Stimulated activated CD8-positive, alpha-beta memory T cell treated with anti-CD3 and anti-CD28 coated beads, Interleukin-7, amount 100 ng/mL, for 1 hour (primary cell): ENCODE results near the gene DEFB113.
"Not testable (repeated sequence)": the region's sequence is repeated elsewhere in the genome, so short reads cannot be mapped to it uniquely, and the experiment has no call there.

Source experiments
- DNase-seq, 2 donors: peaks; one replicate each; pipeline ENCODE4 v3.0.0-alpha.2; 2020; ENCODE audit warnings: low read depth in 2 of 2

The DEFB113 gene, protein sequence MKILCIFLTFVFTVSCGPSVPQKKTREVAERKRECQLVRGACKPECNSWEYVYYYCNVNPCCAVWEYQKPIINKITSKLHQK

DNA sequence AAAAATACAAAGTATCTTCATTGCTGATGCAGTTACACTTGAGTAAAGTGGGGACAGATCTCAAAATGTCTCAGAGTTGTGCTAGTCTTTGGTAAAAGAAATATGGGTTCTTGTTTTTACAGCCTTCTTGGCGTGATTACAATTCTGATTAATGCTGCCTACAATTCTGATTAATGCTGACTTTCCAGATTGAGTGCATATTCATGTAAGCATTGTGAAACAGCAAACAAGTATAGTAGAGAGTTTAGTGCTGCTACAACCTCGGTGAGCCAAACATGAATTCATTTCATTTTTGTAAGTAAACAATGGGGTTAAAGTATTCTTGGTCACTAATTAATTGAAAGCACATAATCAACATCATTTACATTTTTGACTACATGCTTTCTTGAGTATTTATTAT lies at the start of gene DEFB113:
Gene DEFB113, minus strand, starts transcription at position 21 of the 400 bp plus-strand sequence. Its CDS starts 0 bp downstream, at position 21.
- DNase-seq = no peak

DNA sequence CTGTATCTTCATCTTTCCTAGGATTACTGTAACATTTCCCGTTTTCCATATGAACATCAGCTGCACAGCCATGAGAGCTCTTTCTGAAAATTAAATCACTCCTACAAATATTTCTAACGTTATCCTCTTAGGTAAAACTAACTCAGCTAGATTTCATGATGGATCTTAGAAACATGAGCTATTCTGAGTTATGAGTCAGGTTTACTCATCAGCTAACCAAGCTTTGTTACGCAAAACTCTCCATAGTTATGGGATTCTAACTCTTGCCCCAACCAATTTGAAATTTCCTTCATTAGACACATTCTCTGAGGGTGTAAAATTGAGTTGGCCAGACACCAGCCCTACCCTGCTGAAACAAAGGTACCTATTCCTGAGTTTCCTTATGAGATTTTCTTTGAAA lies 38.4 kb upstream of the DEFB113 start:
- DNase-seq = no peak

DNA sequence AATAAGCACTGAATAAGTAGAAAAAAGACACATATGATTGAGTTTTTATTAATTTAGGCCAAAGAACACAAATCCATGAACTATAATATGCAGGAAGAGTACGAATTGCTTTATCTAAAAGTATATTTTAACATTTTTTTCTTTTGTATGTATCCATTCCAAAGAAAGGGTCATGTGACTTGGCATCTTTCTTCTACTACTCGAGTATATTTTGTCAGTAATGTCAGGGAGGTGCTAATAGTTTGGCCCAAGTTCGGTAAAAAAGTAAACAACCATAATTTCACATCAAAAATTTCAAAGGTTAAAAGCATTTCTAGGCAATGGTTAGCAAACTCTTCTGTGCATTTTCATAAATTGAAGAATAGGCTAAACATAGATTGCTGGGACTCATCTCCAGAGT lies 33.7 kb upstream of the DEFB113 start:
- no peak for DNase-seq

DNA sequence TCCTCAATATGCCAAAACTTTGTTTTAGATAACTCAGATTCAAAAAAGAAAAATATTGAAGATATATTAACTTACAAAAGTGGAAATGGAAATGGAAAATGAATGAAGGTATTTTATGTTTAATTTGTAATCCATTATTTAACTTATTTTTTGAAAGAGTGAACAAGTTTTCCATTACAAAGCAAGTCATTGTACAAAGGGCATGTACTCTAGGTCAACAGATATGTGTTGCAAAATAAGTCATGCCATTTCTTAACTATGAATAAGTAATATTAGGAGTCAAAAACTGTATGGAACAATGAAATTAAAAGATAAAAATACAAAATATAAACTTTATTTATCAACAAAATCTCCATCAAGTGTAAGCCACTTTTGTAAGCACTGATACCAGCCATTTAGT lies 25.9 kb upstream of the DEFB113 start:
- no peak for DNase-seq

DNA sequence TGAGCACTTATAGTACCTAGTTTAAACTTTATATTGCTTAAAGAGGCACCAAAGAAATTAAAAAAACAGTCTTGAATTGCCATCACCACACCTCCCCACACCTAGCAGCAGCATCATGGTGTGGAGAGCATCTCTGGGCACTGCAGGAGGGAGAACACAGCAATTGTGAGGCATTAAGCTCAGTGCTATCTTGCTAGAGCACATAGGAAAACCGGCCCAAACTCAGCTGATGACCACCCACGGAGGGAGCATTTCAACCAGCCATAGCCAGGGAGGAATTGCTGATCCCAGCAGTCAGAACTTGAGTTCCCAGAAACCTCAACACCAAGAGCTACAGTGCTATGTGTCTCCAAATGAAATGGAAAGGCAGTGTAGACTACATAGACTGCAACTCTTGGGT lies 19.5 kb upstream of the DEFB113 start:
- DNase-seq = no peak

DNA sequence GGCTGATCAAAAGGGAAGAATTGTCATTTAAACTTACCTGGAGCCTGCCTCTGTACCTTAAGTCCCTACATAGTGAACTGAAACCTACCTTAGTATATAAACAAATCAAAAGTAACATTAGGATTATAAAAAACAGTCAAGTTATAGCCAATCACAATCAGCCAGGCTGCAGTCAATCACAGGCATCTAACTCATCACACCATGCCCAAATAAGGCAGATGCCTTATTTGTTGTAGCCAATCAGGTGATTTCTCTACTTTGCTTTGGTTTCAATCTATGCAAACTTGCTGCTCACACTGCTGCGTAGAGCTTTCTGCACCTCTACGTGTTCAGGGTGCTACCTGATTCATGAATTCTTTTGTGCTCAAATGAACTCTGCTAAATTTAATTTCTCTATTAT lies 18.3 kb upstream of the DEFB113 start:
- DNase-seq = no peak

DNA sequence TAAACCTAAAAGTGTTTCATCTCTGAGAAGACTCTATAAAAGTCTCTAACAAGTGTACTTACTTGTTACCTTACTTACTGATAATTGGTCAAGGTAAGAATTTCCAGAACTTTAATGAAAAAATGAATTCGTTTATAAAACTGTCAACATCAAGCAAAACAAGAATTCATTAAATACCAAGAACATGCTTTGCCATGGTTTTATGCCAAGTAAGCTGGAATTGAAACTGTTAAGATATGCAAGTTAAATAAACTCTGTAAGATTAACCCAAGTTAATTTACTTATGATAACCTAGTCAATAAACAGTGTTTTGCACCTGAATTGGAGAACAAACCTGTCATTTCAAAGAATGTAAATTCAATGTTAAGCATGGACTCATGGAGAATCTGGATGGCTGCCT lies 17.1 kb upstream of the DEFB113 start:
- DNase-seq = no peak

DNA sequence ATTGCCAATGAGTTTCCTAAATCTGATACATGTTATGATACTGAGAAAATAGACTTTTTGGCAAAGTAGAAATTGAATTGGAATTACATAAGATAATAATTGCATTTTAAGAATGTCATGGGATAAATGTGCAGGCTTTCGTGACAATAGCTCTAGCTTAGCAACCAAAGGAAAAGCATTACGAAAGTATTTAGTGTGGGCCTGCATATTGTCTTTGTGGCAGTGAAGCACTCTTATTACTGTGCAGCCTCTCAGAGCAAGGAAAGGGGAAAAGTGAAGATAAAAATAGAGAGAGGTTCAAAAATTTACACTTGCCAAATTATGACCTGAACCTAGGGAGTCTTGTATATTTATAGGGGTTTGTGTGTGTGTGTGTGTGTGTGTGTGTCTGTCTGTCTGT lies 12.6 kb upstream of the DEFB113 start:
- no peak for DNase-seq

DNA sequence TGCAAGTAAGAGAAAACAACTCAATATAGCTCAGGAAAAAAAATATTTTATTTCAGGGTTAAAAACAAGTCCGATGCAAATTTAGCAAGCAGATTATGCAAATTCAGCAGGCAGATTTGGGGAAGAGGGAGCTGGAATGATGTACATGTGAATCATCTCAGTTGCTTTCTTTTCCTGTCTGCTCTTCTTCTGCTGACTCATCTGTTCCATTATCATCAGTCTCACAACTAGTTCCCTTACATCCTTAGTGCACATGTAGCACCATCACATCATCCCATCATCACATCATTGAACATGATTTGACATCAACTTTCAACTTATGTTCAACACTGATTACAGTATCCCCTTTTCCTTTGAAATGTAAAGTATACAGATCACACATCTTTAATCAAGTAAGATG lies 11.5 kb upstream of the DEFB113 start:
- DNase-seq = no peak

DNA sequence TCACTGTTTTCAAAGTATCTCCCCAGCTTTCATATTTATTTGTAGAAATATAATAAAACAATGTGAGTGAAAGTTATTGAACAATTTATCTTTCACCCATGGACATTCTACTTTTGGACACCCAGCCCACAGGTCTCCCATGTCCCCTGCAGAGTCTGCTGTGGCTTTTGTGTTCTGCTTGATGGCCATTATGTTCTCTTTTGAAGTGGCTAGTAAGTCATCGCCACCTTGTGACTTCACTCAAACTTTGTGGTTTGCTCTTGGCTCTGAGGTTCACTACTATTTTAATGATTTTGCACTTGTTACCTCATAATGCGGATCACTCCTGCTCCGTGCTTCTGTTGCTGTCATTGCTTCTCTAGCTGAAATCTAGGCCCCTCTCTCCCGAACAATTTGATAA lies 10.2 kb upstream of the DEFB113 start:
- DNase-seq = no peak

DNA sequence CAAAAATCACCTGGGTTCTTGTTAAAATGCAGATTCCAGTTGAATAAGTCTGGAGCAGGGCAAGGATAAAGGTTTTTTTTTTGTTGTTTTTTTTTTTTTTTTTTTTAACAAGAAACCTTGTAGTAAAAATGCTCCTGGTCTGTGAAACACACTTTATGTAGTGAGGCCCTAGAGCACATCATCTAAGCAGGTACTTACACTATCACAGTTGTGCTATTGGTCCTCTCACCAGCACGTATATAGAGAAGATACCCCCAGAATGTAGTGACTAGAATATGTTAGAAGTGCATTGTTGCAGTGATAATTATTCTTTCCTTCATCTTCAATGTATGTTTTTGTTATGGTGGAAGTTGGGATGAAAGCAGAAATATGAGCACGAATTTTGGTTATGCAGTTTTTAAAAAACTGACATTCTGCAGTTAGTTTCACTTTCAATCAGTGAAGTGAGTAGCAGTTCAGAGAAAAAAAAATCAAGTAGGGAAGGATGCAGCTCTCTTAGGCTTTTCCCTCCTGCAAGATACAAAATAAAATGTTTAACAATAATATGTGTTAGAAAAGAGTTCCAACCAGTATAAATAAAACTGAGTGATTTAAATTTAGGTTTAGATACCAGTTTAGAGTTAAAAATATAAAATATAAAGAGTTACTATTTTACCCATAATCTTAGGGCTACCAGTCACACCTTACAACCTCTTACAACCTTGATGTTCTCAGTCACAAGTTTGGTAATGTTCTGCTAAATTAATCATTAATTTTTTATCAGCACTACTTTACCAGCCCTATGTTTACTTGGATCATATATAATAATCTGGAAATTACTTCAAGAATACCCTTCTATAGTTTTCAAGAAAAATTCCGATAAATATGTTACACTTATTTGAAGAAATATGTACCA lies 9.2 kb upstream of the DEFB113 start:
- no peak for DNase-seq

DNA sequence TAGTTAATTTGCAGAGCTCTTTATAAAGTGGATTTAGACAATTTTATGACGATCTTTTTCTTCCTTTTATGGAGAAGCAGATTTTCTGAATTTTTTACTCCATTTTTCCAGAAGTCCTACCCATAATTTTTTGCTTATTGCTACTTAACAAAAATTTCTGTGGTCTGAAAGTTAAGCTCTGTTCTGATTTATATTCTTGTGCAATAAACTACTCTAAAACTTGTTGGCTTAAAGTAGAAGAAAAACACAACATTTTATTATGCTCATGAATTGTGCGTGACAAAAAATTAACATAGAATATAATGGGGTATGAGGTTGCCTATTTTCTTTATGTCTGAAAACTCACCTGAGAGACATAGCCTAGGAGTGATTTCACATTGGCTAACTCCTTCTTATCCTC lies 2.6 kb downstream of the DEFB113 start:
- DNase-seq = no peak

DNA sequence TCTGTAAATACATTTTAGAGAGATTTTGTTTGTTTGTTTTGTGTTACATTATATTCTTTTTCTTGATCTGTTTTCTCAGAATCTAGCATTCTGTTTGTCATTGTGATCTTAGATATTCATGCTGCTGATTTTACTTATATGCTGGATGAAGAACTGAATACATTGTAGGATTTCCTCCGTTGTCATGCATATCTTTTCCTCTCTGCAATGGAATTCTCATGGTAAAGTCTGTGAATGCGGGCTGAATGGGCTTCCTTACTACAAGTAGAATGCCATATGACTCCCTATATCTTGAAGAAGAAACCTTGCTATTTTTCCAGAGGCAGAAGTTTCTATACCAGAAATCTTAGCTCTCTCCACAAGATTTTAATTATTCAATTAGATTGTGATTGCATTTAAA lies 3.1 kb downstream of the DEFB113 start:
- DNase-seq = no peak

DNA sequence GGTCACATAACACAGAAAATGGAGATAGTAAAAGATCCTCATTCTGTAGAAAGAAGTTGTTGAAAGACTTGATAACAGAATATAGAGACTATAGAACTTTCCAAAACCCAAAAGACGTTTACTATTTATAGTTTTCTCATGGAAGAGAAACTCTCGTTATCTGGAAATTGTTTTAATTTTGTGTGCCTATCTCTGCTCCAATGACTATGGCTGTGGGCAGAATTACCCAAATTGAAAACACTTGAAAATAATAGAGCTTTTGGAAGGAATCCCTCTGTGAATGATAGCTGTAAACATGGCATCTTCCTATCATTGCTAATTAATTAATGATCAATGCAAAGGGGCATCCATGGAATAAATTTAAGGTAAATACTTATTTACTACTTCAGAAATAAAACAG lies 5.4 kb downstream of the DEFB113 start, which contains the start of gene DEFB114:
Gene DEFB114, minus strand, starts transcription at position 101 of the 400 bp plus-strand sequence. Its CDS starts 59 bp downstream, at position 42.
- DNase-seq = no peak

DNA sequence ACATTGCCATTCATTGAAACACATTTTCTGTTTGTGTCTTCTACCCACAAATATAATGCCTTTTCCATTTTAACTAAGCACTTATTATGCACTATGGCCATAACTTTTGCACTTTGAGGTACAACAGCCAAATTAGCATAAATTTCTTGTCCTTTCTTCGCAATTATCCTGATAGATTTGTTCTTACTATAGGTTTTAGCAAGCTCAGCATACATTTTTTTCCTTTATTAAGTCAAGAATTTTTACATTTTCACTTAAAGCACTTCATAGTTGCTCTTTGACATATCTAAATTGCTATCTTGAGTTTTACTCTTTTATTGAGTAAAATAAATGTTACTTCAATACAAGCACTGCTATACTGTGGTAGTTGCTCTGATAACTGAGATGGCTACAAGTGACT lies 11.2 kb downstream of the DEFB113 start:
- DNase-seq = no peak

DNA sequence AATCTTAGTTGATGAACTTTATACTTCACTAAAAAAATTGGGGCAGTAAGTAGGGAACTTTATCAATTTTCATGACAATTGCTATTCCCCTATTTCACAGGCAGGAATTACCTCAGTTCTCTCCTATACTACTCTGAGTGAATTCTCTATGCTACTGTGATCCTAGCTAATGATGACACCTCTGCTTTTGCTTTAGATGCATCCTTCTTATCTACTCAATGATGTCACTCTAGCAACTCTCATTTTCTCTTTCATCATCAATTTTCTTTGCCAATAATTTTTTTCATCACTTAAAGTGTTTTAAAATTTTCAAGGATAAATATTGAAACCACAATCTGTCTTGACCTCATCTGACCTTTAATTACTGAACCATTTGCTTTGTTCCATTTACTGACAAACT lies 13.6 kb downstream of the DEFB113 start:
- DNase-seq = no peak

DNA sequence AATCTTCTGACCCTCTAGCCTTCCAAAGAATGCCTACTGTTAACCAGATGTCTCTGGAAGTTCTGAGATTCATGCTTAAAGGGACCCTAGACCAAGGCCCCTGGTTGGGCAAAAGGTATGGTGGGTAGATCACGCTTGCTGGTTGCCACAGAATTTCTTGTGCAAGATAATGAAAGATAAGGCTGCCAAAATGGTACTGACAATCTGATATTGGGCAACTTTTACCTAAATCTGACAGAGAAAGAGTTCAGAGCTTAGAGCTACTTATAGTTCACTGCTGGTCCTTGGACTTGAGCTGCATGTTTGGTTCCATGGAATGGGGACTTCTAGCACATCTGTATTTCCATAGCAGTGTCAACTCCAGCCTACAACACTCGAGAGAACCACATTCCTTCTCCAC lies 17.5 kb downstream of the DEFB113 start:
- no peak for DNase-seq

DNA sequence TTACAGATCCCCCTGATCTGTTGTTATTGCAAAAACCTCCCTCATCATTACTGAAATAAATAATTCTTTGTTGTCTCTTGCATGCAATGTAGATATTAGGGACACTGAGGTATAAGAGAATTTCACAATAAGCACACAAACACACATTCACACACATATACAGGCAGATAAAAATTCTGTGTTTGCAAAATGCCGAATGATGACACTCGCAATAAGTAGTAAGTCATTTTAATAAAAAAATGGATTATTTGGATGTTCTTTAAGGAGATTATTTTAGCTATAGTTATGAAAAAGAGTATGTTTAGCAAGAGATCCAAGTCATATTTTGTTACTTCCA lies 19.0 kb downstream of the DEFB113 start:
- no peak for DNase-seq

DNA sequence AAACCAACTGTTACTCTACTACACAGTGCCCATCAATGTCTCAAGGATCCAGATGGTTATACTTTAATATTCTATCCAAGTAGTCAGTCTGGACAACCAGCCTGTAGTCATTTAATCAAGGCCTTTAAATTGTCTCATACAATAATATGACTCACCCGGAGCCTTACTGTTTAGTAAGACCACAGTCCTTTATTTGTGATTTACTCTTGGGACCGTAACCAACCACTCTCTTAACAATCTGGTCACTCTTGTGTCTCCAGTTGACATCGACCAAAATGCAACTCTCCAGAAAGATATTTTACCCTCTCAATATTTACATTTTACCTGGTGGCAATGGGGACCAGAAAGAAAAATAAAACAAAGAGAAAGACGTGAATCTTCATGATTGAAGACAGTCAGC lies 20.4 kb downstream of the DEFB113 start:
- no peak for DNase-seq

DNA sequence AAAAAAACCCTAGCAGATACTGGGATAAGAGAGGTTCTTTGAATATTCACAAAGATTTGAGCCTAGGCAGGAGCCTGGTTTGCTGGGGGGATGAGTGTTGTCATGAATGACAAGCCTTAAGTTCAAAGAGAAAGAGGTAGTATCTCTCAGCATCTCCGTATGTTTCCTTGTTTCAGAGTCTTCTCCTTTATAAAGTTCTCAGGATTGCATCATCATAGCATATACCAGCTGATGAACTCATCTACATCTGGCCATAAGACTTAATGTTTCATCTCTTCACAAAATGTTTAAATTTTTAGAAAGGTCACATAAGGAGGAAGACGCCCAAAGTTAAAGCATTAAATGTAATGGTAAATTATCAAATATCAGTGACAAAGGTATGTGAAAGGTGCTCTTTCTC lies 22.6 kb downstream of the DEFB113 start:
- DNase-seq = no peak

DNA sequence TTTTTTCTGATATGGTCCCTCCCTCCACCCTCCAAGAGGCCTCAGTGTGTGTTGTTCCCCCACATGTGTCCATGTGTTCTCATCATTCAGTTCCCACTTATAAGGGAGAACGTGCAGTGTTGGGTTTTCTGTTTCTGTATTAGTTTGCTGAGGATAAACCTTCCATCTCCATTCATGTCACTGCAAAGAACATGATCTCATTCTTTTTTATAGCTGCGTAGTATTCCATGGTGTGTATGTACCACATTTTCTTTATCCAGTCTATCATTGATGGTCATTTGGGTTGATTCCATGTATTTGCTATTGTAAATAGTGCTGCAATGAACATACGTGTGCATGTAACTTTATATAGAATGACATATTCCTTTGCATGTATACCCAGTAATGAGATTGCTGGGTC lies 25.4 kb downstream of the DEFB113 start:
- not testable (repeated sequence) for DNase-seq

DNA sequence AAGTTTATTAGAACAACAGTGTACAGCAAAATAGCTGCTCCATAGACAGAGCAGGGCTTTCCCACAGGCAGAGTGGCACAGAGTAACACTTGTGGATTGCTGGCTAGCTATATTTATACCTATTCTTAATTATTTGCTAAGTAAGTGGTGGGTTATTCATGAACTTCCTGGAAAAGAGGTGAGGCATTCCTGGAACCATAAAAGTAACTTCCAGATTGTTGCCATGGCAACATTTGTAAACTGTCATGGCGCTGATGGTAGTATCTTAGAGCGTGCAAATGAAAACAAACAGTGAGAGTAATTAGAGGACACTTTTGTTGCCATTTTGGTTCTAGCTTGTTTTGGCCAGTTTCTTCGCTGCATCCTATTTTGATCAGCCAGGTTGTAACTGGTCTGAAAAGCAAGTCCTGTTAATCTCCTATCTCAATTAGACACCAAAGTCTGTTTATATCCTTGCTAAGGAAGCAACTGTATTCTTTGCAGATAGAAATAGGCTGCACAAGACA lies 29.4 kb downstream of the DEFB113 start:
- no peak for DNase-seq

DNA sequence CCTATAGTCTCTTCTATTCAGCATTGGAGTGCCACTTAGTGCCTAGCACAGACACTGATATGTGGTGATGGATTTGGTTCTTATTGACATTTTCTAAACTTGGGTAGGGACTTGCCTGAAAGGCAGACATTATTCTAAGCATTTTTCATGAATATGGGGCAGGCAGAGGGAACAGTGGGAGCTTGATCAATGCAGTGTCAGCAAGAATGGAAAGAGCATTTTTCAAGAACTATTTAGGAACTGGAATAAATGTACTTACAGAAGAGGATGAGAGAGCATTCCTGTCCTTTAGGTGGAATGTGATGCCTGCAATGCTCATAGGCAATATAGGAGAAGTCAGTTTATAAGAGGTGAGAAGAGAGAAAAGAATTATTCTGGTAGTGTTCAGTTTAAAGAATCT lies 31.6 kb downstream of the DEFB113 start:
- DNase-seq = no peak

DNA sequence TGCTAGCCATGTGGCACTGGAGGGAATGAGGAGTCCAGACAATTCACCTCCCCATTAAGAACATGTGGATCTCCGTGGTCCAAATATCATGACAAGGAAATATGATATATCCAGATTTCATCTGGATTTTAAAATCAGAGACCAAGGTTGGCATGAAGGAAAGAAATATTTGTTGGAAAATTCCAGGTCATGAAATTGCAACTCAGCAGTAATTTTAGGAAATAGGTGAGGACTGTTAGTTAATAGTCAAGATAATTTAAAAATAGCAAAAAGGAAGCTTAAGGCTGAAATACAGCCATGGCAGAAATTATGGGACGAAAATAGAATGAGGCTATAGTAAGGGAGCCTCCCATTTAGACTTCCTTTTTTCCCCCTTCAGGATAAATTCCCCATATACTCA lies 32.4 kb downstream of the DEFB113 start:
- no peak for DNase-seq
